Common myeloid progenitor, CD34-positive (primary cell): Measurements from ENCODE around the gene GRHL1.

Source experiments
- CTCF ChIA-PET: fragments of 350-600 bp; sonication (Branson Sonifier 250); formaldehyde crosslinking; loops from one replicate; lab custom pipeline; 2021; ENCODE audit warnings: antibody characterized with exemption; lab: Charles Lee
- POLR2A ChIA-PET: fragments of 350-600 bp; sonication (Branson Sonifier 250); formaldehyde crosslinking; loops from one replicate; lab custom pipeline; 2021; ENCODE audit warnings: antibody characterized with exemption; lab: Charles Lee
- DNase-seq, 3 donors: peaks; one replicate each; pipeline versions ENCODE4 v3.0.0 to v3.0.0-alpha.2; 2013
- H3K27ac ChIP-seq, 2 experiments: 1 replicate in 1 of 2; 2 replicates in 1 of 2; pipeline ENCODE4 v1.7.0; 2013; ENCODE audit warnings: inconsistent platforms in 2 of 2, low read length in 2 of 2, mild to moderate bottlenecking in 2 of 2, low read depth in 1 of 2, moderate library complexity in 1 of 2; ENCODE audit not compliant: severe bottlenecking in 2 of 2, insufficient read depth in 1 of 2, poor library complexity in 1 of 2
- H3K27me3 ChIP-seq, 5 experiments: replicated peaks in 2 of 5; 1 replicate in 3 of 5; 2 replicates in 2 of 5; pipeline versions ENCODE4 v1.6.1 to v1.7.0; 2013; ENCODE audit warnings: low read length in 4 of 5, mild to moderate bottlenecking in 2 of 5, moderate library complexity in 2 of 5, inconsistent platforms in 1 of 5; ENCODE audit not compliant: insufficient read depth in 5 of 5, control insufficient read depth in 4 of 5
- H3K36me3 ChIP-seq, 4 experiments: 1 replicate in 2 of 4; 2 replicates in 2 of 4; pipeline versions ENCODE4 v1.6.1 to v1.7.0; 2013; ENCODE audit warnings: low read length in 3 of 4, control low read depth in 1 of 4, mild to moderate bottlenecking in 1 of 4; ENCODE audit not compliant: control insufficient read depth in 4 of 4, insufficient read depth in 4 of 4
- H3K4me1 ChIP-seq, 4 experiments: 1 replicate in 3 of 4; 2 replicates in 1 of 4; pipeline versions ENCODE4 v1.6.1 to v1.7.1; 2013; ENCODE audit warnings: low read length in 3 of 4, mild to moderate bottlenecking in 3 of 4, control low read depth in 1 of 4, inconsistent platforms in 1 of 4, moderate library complexity in 1 of 4; ENCODE audit not compliant: control insufficient read depth in 4 of 4, insufficient read depth in 4 of 4; ENCODE audit errors: control extremely low read depth in 1 of 4
- H3K4me3 ChIP-seq, 7 experiments: 1 replicate in 4 of 7; 2 replicates in 3 of 7; pipeline versions ENCODE4 v1.5.1 to v1.7.0; 2013; ENCODE audit warnings: mild to moderate bottlenecking in 7 of 7, low read length in 6 of 7, moderate library complexity in 6 of 7, inconsistent platforms in 2 of 7, low read depth in 2 of 7, control low read depth in 1 of 7; ENCODE audit not compliant: insufficient read depth in 4 of 7, control insufficient read depth in 1 of 7; ENCODE audit errors: extremely low read depth in 1 of 7
- H3K9me3 ChIP-seq, 5 experiments: 1 replicate in 4 of 5; 2 replicates in 1 of 5; pipeline versions ENCODE4 v1.6.1 to v1.7.1; 2013; ENCODE audit warnings: low read length in 4 of 5, mild to moderate bottlenecking in 2 of 5, inconsistent platforms in 1 of 5, low read depth in 1 of 5, moderate library complexity in 1 of 5; ENCODE audit not compliant: control insufficient read depth in 4 of 5, insufficient read depth in 2 of 5; ENCODE audit errors: control extremely low read depth in 1 of 5
- WGBS: methylation state at CpG from one replicate; pipeline ENCODE4 v1.1.5; 2013; ENCODE audit not compliant: insufficient coverage; 5-methylcytosine and 5-hydroxymethylcytosine counted together

GRHL1 gene

GRCh38 chr2:10022445-10022844 lies 71.0 kb downstream of the GRHL1 start:
- peaks cover 0 to 7% (median 0%) of the 10 kb centered on the region in 5 experiments for H3K9me3 ChIP-seq
- no peaks in the 10 kb centered on the region for H3K27me3 ChIP-seq
- CTCF ChIA-PET: interaction anchor here (0.8 to 1.6 kb wide), 2 partner anchors 12 to 209 kb away, joined by 3 to 5 read pairs; no protein-coding TSS in a partner anchor
- no peaks in the 10 kb centered on the region for H3K36me3 ChIP-seq
- H3K27ac ChIP-seq: no peak overlapping the region
- DNase-seq: no peak
- 100% methylated on average over 4 of the region's 4 CpGs for WGBS
- POLR2A ChIA-PET: no interaction called here
- peaks cover 0 to 4% (median 1%) of the 10 kb centered on the region in 4 experiments for H3K4me1 ChIP-seq
- H3K4me3 ChIP-seq: no peak overlapping the region

GRCh38 chr2:10022966-10023662 lies 71.6 kb downstream of the GRHL1 start:
- Histone ChIP-seq H3K27ac (no peak overlapping the region), H3K4me1 (peaks cover 0 to 4% (median 1%) of the 10 kb centered on the region in 4 experiments), H3K9me3 (peaks cover 0 to 2% (median 0%) of the 10 kb centered on the region in 5 experiments), H3K36me3 (no peaks in the 10 kb centered on the region), H3K4me3 (no peak overlapping the region), H3K27me3 (no peaks in the 10 kb centered on the region)
- 95% methylated on average over 8 of the region's 10 CpGs for WGBS
- no peak for DNase-seq
- ChIA-PET CTCF (interaction anchor here (1.0 kb wide), 1 partner anchor 10 kb away, joined by 4 read pairs; no protein-coding TSS in a partner anchor), POLR2A (no interaction called here)

- no peaks in the 10 kb centered on the region for H3K9me3 ChIP-seq
- POLR2A ChIA-PET: interaction anchor here (1.1 kb wide), 1 partner anchor 10 kb away, joined by 4 read pairs; no protein-coding TSS in a partner anchor
- DNase-seq: no peak
- peaks cover 6 to 24% (median 18%) of the 10 kb centered on the region in 4 experiments for H3K4me1 ChIP-seq
- 100% methylated on average over 6 of the region's 8 CpGs for WGBS
- H3K4me3 ChIP-seq: no peak overlapping the region
- H3K27ac ChIP-seq: no peak overlapping the region
- CTCF ChIA-PET: interaction anchor here (0.6 to 14.5 kb wide), 3 partner anchors 9 to 642 kb away, joined by 3 to 181 read pairs (median 6); partner anchors contain the start of gene KLF11
- H3K27me3 ChIP-seq: no peaks in the 10 kb centered on the region
- no peaks in the 10 kb centered on the region for H3K36me3 ChIP-seq
Measured at GRCh38 chr2:10026940-10027569, 75.6 kb downstream of the GRHL1 start.

GRCh38 chr2:10027660-10028330 lies 76.3 kb downstream of the GRHL1 start:
- DNase-seq: no peak
- Histone ChIP-seq H3K4me3 (no peak overlapping the region), H3K36me3 (no peaks in the 10 kb centered on the region), H3K27ac (no peak overlapping the region), H3K4me1 (peaks cover 6 to 24% (median 18%) of the 10 kb centered on the region in 4 experiments), H3K27me3 (no peaks in the 10 kb centered on the region), H3K9me3 (no peaks in the 10 kb centered on the region)
- ChIA-PET POLR2A (no interaction called here), CTCF (interaction anchor here (0.9 to 14.5 kb wide), 5 partner anchors 8 to 214 kb away, joined by 3 to 181 read pairs (median 5); partner anchors contain the start of gene KLF11)
- 95% methylated on average over 13 of the region's 16 CpGs for WGBS

GRCh38 chr2:10028407-10028987 lies 77.0 kb downstream of the GRHL1 start:
- H3K36me3 ChIP-seq: no peaks in the 10 kb centered on the region
- no peaks in the 10 kb centered on the region for H3K9me3 ChIP-seq
- H3K27me3 ChIP-seq: no peaks in the 10 kb centered on the region
- ChIA-PET POLR2A (interaction anchor here (1.0 to 1.2 kb wide), 2 partner anchors 8 to 54 kb away, joined by 3 to 4 read pairs; no protein-coding TSS in a partner anchor), CTCF (interaction anchor here (0.9 to 14.5 kb wide), 9 partner anchors 8 to 214 kb away, joined by 3 to 181 read pairs (median 5); partner anchors contain the start of gene KLF11)
- H3K4me1 ChIP-seq: peaks cover 6 to 27% (median 18%) of the 10 kb centered on the region in 4 experiments
- 90% methylated on average over 16 of the region's 16 CpGs for WGBS
- DNase-seq: no peak
- H3K4me3 ChIP-seq: peak overlapping the region in 1 of 7 experiments; percentile 59
- H3K27ac ChIP-seq: no peak overlapping the region

GRCh38 chr2:10028988-10029874 lies 77.7 kb downstream of the GRHL1 start:
- Histone ChIP-seq H3K9me3 (no peaks in the 10 kb centered on the region), H3K4me1 (peaks cover 6 to 27% (median 18%) of the 10 kb centered on the region in 4 experiments), H3K4me3 (peak overlapping the region in 6 of 7 experiments; percentile 6 to 72 (median 52)), H3K27me3 (no peaks in the 10 kb centered on the region), H3K27ac (peak overlapping the region in 1 of 2 experiments; percentile 66), H3K36me3 (no peaks in the 10 kb centered on the region)
- POLR2A ChIA-PET: interaction anchor here (1.0 to 1.2 kb wide), 2 partner anchors 9 to 55 kb away, joined by 3 to 4 read pairs; no protein-coding TSS in a partner anchor
- CTCF ChIA-PET: interaction anchor here (1.0 to 14.5 kb wide), 8 partner anchors 9 to 215 kb away, joined by 3 to 181 read pairs (median 4); partner anchors contain the start of gene KLF11
- WGBS: 21% methylated on average over 17 of the region's 26 CpGs
- DNase-seq: peak; percentile 59 to 90 (median 89)
